IPS-11a (cell line): ENCODE measurements around the gene AAK1.
"Not testable (repeated sequence)": the region's sequence is repeated elsewhere in the genome, so short reads cannot be mapped to it uniquely, and the experiment has no call there.

ENCODE experiments used
- H3K4me3 ChIP-seq: one replicate; pipeline ENCODE4 v1.5.1; 2013; ENCODE audit warnings: low read depth, low read length, control low read depth

Gene AAK1

GRCh38 chr2:69419111-69419510, 224.4 kb downstream of the AAK1 start:
- H3K4me3 ChIP-seq, result not testable (repeated sequence)

GRCh38 chr2:69416147-69416546, 227.4 kb downstream of the AAK1 start:
- H3K4me3 ChIP-seq, result no peak overlapping the region
